Osteoblast (primary cell): ENCODE measurements around the gene PCDHGB2. TPM values are rescaled to one million over a fixed set of nuclear protein-coding genes. Genes with fewer than 3 reads are reported as not detected.
A peak's percentile ranks its signal among the peaks of the same experiment; 100 is the strongest.

ENCODE experiments used
- DNase-seq: peaks from one replicate; pipeline ENCODE4 v3.0.0; 2011; ENCODE audit warnings: low spot score, mixed read lengths; ENCODE audit not compliant: insufficient read length; ENCODE audit errors: missing footprints
- H2AFZ ChIP-seq: 2 replicates; pipeline ENCODE4 v1.6.0; 2011; ENCODE audit warnings: mild to moderate bottlenecking, low read length
- H3K27ac ChIP-seq: 2 replicates; pipeline ENCODE4 v1.5.1; 2011; ENCODE audit warnings: mild to moderate bottlenecking, low read depth, low read length, moderate library complexity
- H3K27me3 ChIP-seq: 2 replicates; pipeline ENCODE4 v1.6.0; 2012; ENCODE audit warnings: mild to moderate bottlenecking, control low read depth, inconsistent platforms, low read length, moderate library complexity; ENCODE audit not compliant: insufficient read depth
- H3K36me3 ChIP-seq: 2 replicates; pipeline ENCODE4 v1.5.1; 2011; ENCODE audit warnings: mild to moderate bottlenecking, low read length, control low read depth, moderate library complexity; ENCODE audit not compliant: insufficient read depth
- H3K4me1 ChIP-seq: 2 replicates; pipeline ENCODE4 v1.5.1; 2011; ENCODE audit warnings: mild to moderate bottlenecking, low read length, control low read depth, moderate library complexity; ENCODE audit not compliant: insufficient read depth
- H3K4me2 ChIP-seq: 2 replicates; pipeline ENCODE4 v1.6.0; 2011; ENCODE audit warnings: mild to moderate bottlenecking, low read length; ENCODE audit not compliant: insufficient read depth
- H3K4me3 ChIP-seq: fragments of 200-600 bp; sonication (generic); 3 replicates; pipeline ENCODE4 v1.5.1; 2012; ENCODE audit warnings: mild to moderate bottlenecking, low read length, inconsistent platforms; ENCODE audit not compliant: insufficient read depth
- H3K79me2 ChIP-seq: 2 replicates; pipeline ENCODE4 v1.6.0; 2012; ENCODE audit warnings: mild to moderate bottlenecking, low read length, control low read depth, inconsistent platforms; ENCODE audit not compliant: insufficient read depth
- H3K9me3 ChIP-seq: 2 replicates; pipeline ENCODE4 v1.5.1; 2011; ENCODE audit warnings: low read depth, low read length, control low read depth
- H4K20me1 ChIP-seq: 2 replicates; pipeline ENCODE4 v1.6.0; 2012; ENCODE audit warnings: mild to moderate bottlenecking, low read length, control low read depth; ENCODE audit not compliant: insufficient read depth
- CTCF ChIP-seq: IDR thresholded peaks from 2 replicates; pipeline ENCODE4 v1.5.1; 2011; ENCODE audit warnings: mild to moderate bottlenecking, low read depth, low read length, moderate library complexity; ENCODE audit errors: extremely low read depth
- total RNA-seq: library from RNA; depleted of rRNA; stranded (reverse); fragments of >200 nt; gene quantifications from 2 replicates; pipeline ENCODE4 v1.2.3, GENCODE V29; 2012

Gene PCDHGB2
- total RNA-seq, 1 donor, result 4.3 TPM

DNA sequence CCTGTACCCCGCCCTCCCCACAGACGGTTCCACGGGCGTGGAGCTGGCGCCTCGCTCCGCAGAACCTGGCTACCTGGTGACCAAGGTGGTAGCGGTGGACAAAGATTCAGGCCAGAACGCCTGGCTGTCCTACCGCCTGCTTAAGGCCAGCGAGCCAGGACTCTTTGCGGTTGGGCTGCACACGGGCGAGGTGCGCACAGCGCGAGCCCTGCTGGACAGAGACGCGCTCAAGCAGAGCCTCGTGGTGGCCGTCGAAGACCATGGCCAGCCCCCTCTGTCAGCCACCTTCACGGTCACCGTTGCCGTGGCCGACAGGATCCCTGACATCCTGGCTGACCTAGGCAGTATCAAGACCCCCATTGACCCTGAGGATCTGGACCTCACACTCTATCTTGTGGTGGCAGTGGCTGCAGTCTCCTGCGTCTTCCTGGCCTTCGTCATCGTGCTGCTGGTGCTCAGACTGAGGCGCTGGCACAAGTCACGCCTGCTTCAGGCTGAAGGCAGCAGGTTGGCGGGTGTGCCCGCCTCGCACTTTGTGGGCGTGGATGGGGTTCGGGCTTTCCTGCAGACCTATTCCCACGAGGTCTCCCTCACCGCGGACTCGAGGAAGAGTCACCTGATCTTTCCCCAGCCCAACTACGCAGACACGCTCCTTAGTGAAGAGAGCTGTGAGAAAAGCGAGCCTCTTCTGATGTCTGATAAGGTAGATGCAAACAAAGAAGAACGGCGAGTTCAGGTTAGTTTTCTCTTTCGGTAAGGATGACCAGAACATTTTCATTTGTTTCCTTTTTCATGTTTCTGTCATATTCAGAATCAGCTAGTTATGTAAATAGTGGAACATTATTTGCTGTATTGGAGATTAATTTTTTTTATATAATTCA is 6.5 kb downstream of the PCDHGB2 start:
- TF ChIP-seq CTCF, result no peak
- Histone ChIP-seq H3K4me3 (no peak overlapping the region), H3K36me3 (no peaks in the 10 kb centered on the region), H4K20me1 (no peaks in the 10 kb centered on the region), H3K4me1 (no peaks in the 10 kb centered on the region), H3K27me3 (peaks cover 56% of the 10 kb centered on the region), H2AFZ (no peak overlapping the region), H3K27ac (no peak overlapping the region), H3K9me3 (peaks cover 30% of the 10 kb centered on the region), H3K79me2 (no peaks in the 10 kb centered on the region), H3K4me2 (no peak overlapping the region)
- no peak for DNase-seq

- Histone ChIP-seq H3K4me3 (peak within 1 kb of the TSS; percentile 67), H3K79me2 (no peaks in the 10 kb centered on the region), H3K27me3 (peaks cover 41% of the 10 kb centered on the region), H4K20me1 (no peaks in the 10 kb centered on the region), H3K9me3 (peaks cover 17% of the 10 kb centered on the region), H3K27ac (no peak within 1 kb of the TSS), H3K4me2 (peak within 1 kb of the TSS; percentile 78), H3K36me3 (no peaks in the 10 kb centered on the region), H3K4me1 (no peaks in the 10 kb centered on the region), H2AFZ (peak within 1 kb of the TSS; percentile 70)
- peak; percentile 60 for TF ChIP-seq CTCF
- DNase-seq, result peak; percentile 87
These were observed 10.4 kb downstream of the PCDHGB2 start, which contains the start of gene PCDHGB3 for GRCh38 chr5:141369994-141370848. Gene PCDHGB3, plus strand, starts transcription at chr5:141370242. Its CDS starts 153 bp downstream, at chr5:141370395.

DNA sequence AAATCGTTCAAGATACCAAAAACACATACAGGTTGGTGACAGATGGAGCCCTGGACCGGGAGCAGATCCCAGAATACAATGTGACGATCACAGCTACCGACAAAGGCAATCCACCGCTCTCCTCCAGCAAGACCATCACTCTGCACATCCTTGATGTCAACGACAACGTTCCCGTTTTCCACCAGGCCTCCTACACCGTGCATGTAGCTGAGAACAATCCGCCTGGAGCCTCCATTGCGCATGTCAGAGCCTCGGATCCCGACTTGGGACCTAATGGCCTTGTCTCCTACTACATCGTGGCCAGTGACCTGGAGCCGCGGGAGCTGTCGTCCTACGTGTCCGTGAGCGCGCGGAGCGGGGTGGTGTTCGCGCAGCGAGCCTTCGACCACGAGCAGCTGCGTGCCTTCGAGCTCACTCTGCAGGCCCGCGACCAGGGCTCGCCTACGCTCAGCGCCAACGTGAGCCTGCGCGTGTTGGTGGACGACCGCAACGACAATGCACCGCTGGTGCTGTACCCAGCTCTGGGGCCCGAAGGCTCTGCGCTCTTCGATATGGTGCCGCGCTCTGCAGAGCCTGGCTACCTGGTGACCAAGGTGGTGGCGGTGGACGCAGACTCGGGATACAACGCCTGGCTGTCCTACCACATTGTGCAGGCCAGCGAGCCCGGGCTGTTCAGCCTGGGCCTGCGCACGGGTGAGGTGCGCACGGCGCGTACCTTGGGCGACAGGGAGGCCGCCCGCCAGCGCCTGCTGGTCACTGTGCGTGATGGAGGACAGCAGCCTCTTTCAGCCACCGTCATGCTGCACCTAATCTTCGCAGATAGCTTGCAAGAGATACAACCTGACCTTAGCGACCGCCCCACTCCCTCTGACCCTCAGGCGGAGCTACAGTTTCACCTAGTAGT is 12.0 kb downstream of the PCDHGB2 start:
- no peak overlapping the region for H3K27ac ChIP-seq
- H4K20me1 ChIP-seq, result no peaks in the 10 kb centered on the region
- H3K4me1 ChIP-seq, result no peaks in the 10 kb centered on the region
- H3K36me3 ChIP-seq, result no peaks in the 10 kb centered on the region
- no peaks in the 10 kb centered on the region for H3K79me2 ChIP-seq
- TF ChIP-seq CTCF, result no peak
- H3K4me2 ChIP-seq, result no peak overlapping the region
- peaks cover 8% of the 10 kb centered on the region for H3K9me3 ChIP-seq
- DNase-seq, result no peak
- no peak overlapping the region for H2AFZ ChIP-seq
- H3K4me3 ChIP-seq, result no peak overlapping the region
- peaks cover 25% of the 10 kb centered on the region for H3K27me3 ChIP-seq
